ENCODE data around the gene POGZ.
"Not testable (repeated sequence)": the region's sequence is repeated elsewhere in the genome, so short reads cannot be mapped to it uniquely, and the experiment has no call there.

The POGZ gene

GRCh38 chr1:151443846-151444782 is 15.2 kb downstream of the POGZ start:
- peak; percentile 91 for DNase-seq (ENCODE audit: low read depth)
- no peak overlapping the region for H3K4me3 ChIP-seq (ENCODE audit: low read length)
- peak; percentile 81 for TF ChIP-seq CTCF (IDR thresholded peaks at IDR 0.05; ENCODE audit: insufficient read depth, low read depth, low read length, missing control alignments)

- not testable (repeated sequence) for DNase-seq (ENCODE audit: low read depth); H3K4me3 ChIP-seq (ENCODE audit: low read length)
Observed at GRCh38 chr1:151437396-151437795, 21.9 kb downstream of the POGZ start.

- no peak overlapping the region for H3K4me3 ChIP-seq (ENCODE audit: low read length)
- no peak for TF ChIP-seq CTCF (IDR thresholded peaks at IDR 0.05; ENCODE audit: insufficient read depth, low read depth, low read length, missing control alignments)
- DNase-seq (ENCODE audit: low read depth) = no peak
Observed at GRCh38 chr1:151436985-151437384, 22.3 kb downstream of the POGZ start.

- peak; percentile 16 for DNase-seq (ENCODE audit: low read depth)
- H3K4me3 ChIP-seq (ENCODE audit: low read length) = no peak overlapping the region
- TF ChIP-seq CTCF (IDR thresholded peaks at IDR 0.05; ENCODE audit: insufficient read depth, low read depth, low read length, missing control alignments) = no peak
Observed at GRCh38 chr1:151435174-151435573, 24.1 kb downstream of the POGZ start.

GRCh38 chr1:151433827-151434226 is 25.5 kb downstream of the POGZ start:
- H3K4me3 ChIP-seq (ENCODE audit: low read length); DNase-seq (ENCODE audit: low read depth): not testable (repeated sequence)

- no peak overlapping the region for H3K4me3 ChIP-seq (ENCODE audit: low read length)
- TF ChIP-seq CTCF (IDR thresholded peaks at IDR 0.05; ENCODE audit: insufficient read depth, low read depth, low read length, missing control alignments) = no peak
- DNase-seq (ENCODE audit: low read depth) = no peak
Observed at GRCh38 chr1:151428068-151428467, 31.2 kb downstream of the POGZ start.

GRCh38 chr1:151425103-151425502 is 34.2 kb downstream of the POGZ start:
- no peak for DNase-seq (ENCODE audit: low read depth)
- no peak overlapping the region for H3K4me3 ChIP-seq (ENCODE audit: low read length)
- no peak for TF ChIP-seq CTCF (IDR thresholded peaks at IDR 0.05; ENCODE audit: insufficient read depth, low read depth, low read length, missing control alignments)

- no peak for TF ChIP-seq CTCF (IDR thresholded peaks at IDR 0.05; ENCODE audit: insufficient read depth, low read depth, low read length, missing control alignments)
- H3K4me3 ChIP-seq (ENCODE audit: low read length) = no peak overlapping the region
- no peak for DNase-seq (ENCODE audit: low read depth)
Observed at GRCh38 chr1:151419819-151420218, 39.5 kb downstream of the POGZ start.
